Measurements from ENCODE around the gene OPN4. TPM values are rescaled to one million over a fixed set of nuclear protein-coding genes. Genes with fewer than 3 reads are reported as not detected.

Gene OPN4
- total RNA-seq, 3 donors from 2014 or later (not counting 1 experiment from before 2014, with no cell fraction given), result not detected

- TF ChIP-seq, protein P1, sequence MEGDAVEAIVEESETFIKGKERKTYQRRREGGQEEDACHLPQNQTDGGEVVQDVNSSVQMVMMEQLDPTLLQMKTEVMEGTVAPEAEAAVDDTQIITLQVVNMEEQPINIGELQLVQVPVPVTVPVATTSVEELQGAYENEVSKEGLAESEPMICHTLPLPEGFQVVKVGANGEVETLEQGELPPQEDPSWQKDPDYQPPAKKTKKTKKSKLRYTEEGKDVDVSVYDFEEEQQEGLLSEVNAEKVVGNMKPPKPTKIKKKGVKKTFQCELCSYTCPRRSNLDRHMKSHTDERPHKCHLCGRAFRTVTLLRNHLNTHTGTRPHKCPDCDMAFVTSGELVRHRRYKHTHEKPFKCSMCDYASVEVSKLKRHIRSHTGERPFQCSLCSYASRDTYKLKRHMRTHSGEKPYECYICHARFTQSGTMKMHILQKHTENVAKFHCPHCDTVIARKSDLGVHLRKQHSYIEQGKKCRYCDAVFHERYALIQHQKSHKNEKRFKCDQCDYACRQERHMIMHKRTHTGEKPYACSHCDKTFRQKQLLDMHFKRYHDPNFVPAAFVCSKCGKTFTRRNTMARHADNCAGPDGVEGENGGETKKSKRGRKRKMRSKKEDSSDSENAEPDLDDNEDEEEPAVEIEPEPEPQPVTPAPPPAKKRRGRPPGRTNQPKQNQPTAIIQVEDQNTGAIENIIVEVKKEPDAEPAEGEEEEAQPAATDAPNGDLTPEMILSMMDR (IDR thresholded peaks at IDR 0.05), result no peak
- Mint-ChIP-seq H3K4me1 (no peaks in the 10 kb centered on the region), H3K9me3 (no peaks in the 10 kb centered on the region), H3K36me3 (no peaks in the 10 kb centered on the region), H3K27ac (no peak overlapping the region), H3K4me3 (no peak overlapping the region), H3K27me3 (ENCODE audit: low read depth in 2 of 2) (no peaks in the 10 kb centered on the region)
- Histone ChIP-seq H3K27me3 (ENCODE audit: control insufficient read depth, insufficient read depth, low read length) (no peaks in the 10 kb centered on the region), H3K36me3 (ENCODE audit: control insufficient read depth, insufficient read depth, low read length) (no peaks in the 10 kb centered on the region), H3K27ac (ENCODE audit: low read length) (no peak overlapping the region), H3K4me1 (ENCODE audit: control insufficient read depth, insufficient read depth, low read length) (no peaks in the 10 kb centered on the region), H3K4me3 (ENCODE audit: low read length) (no peak overlapping the region), H3K9me3 (ENCODE audit: control insufficient read depth, insufficient read depth, low read length) (no peaks in the 10 kb centered on the region)
- WGBS (ENCODE audit: insufficient coverage), result 79% methylated on average over 7 of the region's 7 CpGs
- intact Hi-C loops (cut with micrococcal nuclease), result no loop called here
- no peak for DNase-seq
- no peak for ATAC-seq
These were observed 10.9 kb downstream of the OPN4 start for GRCh38 chr10:86665218-86665607.

DNA sequence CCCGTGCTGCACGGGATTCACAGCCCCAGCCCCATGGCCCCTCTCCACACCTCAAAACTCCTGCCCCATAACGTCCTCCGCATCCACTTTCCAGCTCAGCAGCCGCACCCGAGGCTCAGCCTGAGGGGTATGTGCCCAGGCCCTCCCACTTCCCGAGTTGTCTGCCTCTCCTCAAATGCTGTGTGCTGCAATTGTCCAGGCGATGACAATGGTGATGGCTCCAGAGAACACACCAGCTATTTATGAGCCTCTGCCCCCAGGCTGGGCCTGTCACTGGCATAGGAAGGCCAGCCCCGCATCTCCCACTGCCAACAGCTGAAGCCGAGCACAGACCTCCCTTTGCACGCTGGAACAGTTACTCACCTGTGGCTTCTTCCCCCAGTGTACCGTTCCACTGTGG is 11.5 kb downstream of the OPN4 start:
- no peak overlapping the region for H3K27ac Mint-ChIP-seq
- Histone ChIP-seq H3K27ac (ENCODE audit: low read length) (no peak overlapping the region), H3K4me1 (ENCODE audit: control insufficient read depth, insufficient read depth, low read length) (no peaks in the 10 kb centered on the region), H3K27me3 (ENCODE audit: control insufficient read depth, insufficient read depth, low read length) (no peaks in the 10 kb centered on the region), H3K4me3 (ENCODE audit: low read length) (no peak overlapping the region), H3K36me3 (ENCODE audit: control insufficient read depth, insufficient read depth, low read length) (no peaks in the 10 kb centered on the region), H3K9me3 (ENCODE audit: control insufficient read depth, insufficient read depth, low read length) (no peaks in the 10 kb centered on the region)
- no peaks in the 10 kb centered on the region for H3K9me3 Mint-ChIP-seq
- intact Hi-C loops (cut with micrococcal nuclease), result no loop called here
- TF ChIP-seq, protein P1 (IDR thresholded peaks at IDR 0.05), result no peak
- WGBS (ENCODE audit: insufficient coverage), result 87% methylated on average over 12 of the region's 12 CpGs
- H3K36me3 Mint-ChIP-seq, result no peaks in the 10 kb centered on the region
- H3K4me1 Mint-ChIP-seq, result no peaks in the 10 kb centered on the region
- no peaks in the 10 kb centered on the region for H3K27me3 Mint-ChIP-seq (ENCODE audit: low read depth in 2 of 2)
- no peak for DNase-seq
- no peak overlapping the region for H3K4me3 Mint-ChIP-seq
- no peak for ATAC-seq

DNA sequence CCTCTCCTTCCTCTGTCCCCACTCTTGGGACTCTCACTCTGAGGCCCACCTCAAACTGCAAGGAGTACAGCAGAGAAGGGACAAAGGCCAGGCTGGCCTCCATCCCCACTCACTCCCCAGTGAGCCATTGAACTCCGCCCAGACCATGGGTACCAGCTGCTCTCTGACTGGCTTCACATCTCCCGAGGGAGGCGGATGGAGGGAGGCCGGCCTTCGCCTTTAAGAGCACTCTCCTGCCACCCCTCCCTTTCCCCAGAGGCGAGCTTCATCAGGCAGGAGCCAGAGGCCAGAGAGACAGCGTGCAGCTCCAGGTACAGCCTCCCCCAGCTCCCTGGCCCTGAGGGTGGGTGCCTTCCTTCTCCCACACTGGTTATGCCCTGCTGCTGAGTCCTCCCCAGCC is 12.2 kb downstream of the OPN4 start:
- no peaks in the 10 kb centered on the region for H3K27me3 Mint-ChIP-seq (ENCODE audit: low read depth in 2 of 2)
- no peaks in the 10 kb centered on the region for H3K27me3 ChIP-seq (ENCODE audit: control insufficient read depth, insufficient read depth, low read length)
- no peak overlapping the region for H3K4me3 Mint-ChIP-seq

More for the DNA sequence above, 12.2 kb downstream of the OPN4 start:
- no peaks in the 10 kb centered on the region for H3K36me3 ChIP-seq (ENCODE audit: control insufficient read depth, insufficient read depth, low read length)
- ATAC-seq (no peak), DNase-seq (no peak)
- H3K4me3 ChIP-seq (ENCODE audit: low read length), result no peak overlapping the region
- H3K4me1 ChIP-seq (ENCODE audit: control insufficient read depth, insufficient read depth, low read length), result no peaks in the 10 kb centered on the region
- Mint-ChIP-seq H3K9me3 (no peaks in the 10 kb centered on the region), H3K36me3 (no peaks in the 10 kb centered on the region), H3K4me1 (no peaks in the 10 kb centered on the region), H3K27ac (no peak overlapping the region)
- 84% methylated on average over 7 of the region's 7 CpGs for WGBS (ENCODE audit: insufficient coverage)
- TF ChIP-seq, protein P1 (IDR thresholded peaks at IDR 0.05), result no peak
- intact Hi-C loops (cut with micrococcal nuclease), result no loop called here
- no peak overlapping the region for H3K27ac ChIP-seq (ENCODE audit: low read length)
- H3K9me3 ChIP-seq (ENCODE audit: control insufficient read depth, insufficient read depth, low read length), result no peaks in the 10 kb centered on the region
